Tibial nerve (tissue), 4 donors: Measurements from ENCODE around the gene TNIK.

Source experiments
- EP300 ChIP-seq, 2 donors: sonication (generic); formaldehyde crosslinking; IDR thresholded peaks; one replicate each; pipeline ENCODE4 v1.6.1; 2017; ENCODE audit warnings: antibody characterized with exemption in 2 of 2, mild to moderate bottlenecking in 1 of 2
- TF ChIP-seq, protein P1 (sequence below), 5 experiments: fragments of 200-600 bp in 3 of 5; fragments of 450-650 bp in 2 of 5; sonication (generic) in 3 of 5; IDR thresholded peaks; one replicate each; pipeline ENCODE4 v1.5.1; 2016 to 2019; ENCODE audit warnings: antibody characterized with exemption in 5 of 5, mild to moderate bottlenecking in 3 of 5, moderate library complexity in 2 of 5

DNA sequence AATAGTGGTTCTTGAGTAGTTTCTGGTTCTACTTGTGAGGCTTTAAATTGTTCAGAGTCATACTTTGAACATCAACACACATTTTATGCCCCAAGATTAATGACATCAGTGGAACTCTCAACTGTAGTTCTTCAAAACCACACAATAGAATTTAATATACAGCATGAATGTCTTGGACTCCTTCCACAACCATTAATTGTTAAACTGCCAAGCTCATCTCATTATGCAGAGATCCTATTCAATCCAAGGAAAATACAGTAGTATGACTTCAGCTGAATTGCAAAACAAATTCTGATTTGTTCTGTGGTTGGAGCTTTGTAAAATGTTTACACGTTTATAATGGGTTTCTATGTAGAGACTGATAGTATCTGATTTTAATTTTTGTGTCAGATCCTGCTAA, 234.5 kb downstream of the TNIK start:
- TF ChIP-seq, protein P1, sequence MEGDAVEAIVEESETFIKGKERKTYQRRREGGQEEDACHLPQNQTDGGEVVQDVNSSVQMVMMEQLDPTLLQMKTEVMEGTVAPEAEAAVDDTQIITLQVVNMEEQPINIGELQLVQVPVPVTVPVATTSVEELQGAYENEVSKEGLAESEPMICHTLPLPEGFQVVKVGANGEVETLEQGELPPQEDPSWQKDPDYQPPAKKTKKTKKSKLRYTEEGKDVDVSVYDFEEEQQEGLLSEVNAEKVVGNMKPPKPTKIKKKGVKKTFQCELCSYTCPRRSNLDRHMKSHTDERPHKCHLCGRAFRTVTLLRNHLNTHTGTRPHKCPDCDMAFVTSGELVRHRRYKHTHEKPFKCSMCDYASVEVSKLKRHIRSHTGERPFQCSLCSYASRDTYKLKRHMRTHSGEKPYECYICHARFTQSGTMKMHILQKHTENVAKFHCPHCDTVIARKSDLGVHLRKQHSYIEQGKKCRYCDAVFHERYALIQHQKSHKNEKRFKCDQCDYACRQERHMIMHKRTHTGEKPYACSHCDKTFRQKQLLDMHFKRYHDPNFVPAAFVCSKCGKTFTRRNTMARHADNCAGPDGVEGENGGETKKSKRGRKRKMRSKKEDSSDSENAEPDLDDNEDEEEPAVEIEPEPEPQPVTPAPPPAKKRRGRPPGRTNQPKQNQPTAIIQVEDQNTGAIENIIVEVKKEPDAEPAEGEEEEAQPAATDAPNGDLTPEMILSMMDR (IDR thresholded peaks at IDR 0.05), result no peak
- no peak for TF ChIP-seq EP300 (IDR thresholded peaks at IDR 0.05)
